Measurements from ENCODE around the gene RASD2. TPM values are rescaled to one million over a fixed set of nuclear protein-coding genes. Genes with fewer than 3 reads are reported as not detected.

RASD2 gene
- total and polyA plus RNA-seq, 5 donors from 2014 or later, result 0.06 to 1.0 TPM; not detected in 3

GRCh38 chr22:35575116-35575748 lies 34.6 kb downstream of the RASD2 start:
- Histone ChIP-seq H3K27ac (ENCODE audit: insufficient read depth, low read length, poor library complexity, severe bottlenecking) (no peak overlapping the region), H3K4me1 (ENCODE audit: control insufficient read depth, insufficient read depth, low read length, poor library complexity, severe bottlenecking) (no peaks in the 10 kb centered on the region), H3K9me3 (ENCODE audit: control insufficient read depth in 2 of 2, low read length in 2 of 2) (no peaks in the 10 kb centered on the region), H3K4me3 (ENCODE audit: low read depth, low read length) (no peak overlapping the region), H3K36me3 (ENCODE audit: control insufficient read depth, insufficient read depth, low read length) (no peaks in the 10 kb centered on the region), H3K27me3 (ENCODE audit: control insufficient read depth, insufficient read depth, low read length) (no peaks in the 10 kb centered on the region)
- H3K27ac Mint-ChIP-seq, result no peak overlapping the region
- H3K36me3 Mint-ChIP-seq, result no peaks in the 10 kb centered on the region
- ATAC-seq (ENCODE audit: low read depth in 2 of 2) (no peak), DNase-seq (no peak)
- H3K27me3 Mint-ChIP-seq, result peaks cover 5% of the 10 kb centered on the region
- H3K4me3 Mint-ChIP-seq, result no peak overlapping the region
- H3K9me3 Mint-ChIP-seq, result peaks cover 0 to 2% (median 0%) of the 10 kb centered on the region in 7 donors
- H3K4me1 Mint-ChIP-seq, result peaks cover 0 to 2% (median 0%) of the 10 kb centered on the region in 4 donors

- Mint-ChIP-seq H3K9me3 (peaks cover 0 to 2% (median 0%) of the 10 kb centered on the region in 7 donors), H3K36me3 (no peaks in the 10 kb centered on the region), H3K27ac (no peak overlapping the region), H3K27me3 (no peaks in the 10 kb centered on the region), H3K4me1 (peaks cover 0 to 2% (median 0%) of the 10 kb centered on the region in 4 donors), H3K4me3 (no peak overlapping the region)
- Histone ChIP-seq H3K27me3 (ENCODE audit: control insufficient read depth, insufficient read depth, low read length) (no peaks in the 10 kb centered on the region), H3K9me3 (ENCODE audit: control insufficient read depth in 2 of 2, low read length in 2 of 2) (no peaks in the 10 kb centered on the region), H3K4me1 (ENCODE audit: control insufficient read depth, insufficient read depth, low read length, poor library complexity, severe bottlenecking) (no peaks in the 10 kb centered on the region), H3K4me3 (ENCODE audit: low read depth, low read length) (no peak overlapping the region), H3K36me3 (ENCODE audit: control insufficient read depth, insufficient read depth, low read length) (no peaks in the 10 kb centered on the region), H3K27ac (ENCODE audit: insufficient read depth, low read length, poor library complexity, severe bottlenecking) (no peak overlapping the region)
- no peak for ATAC-seq (ENCODE audit: low read depth in 2 of 2)
- no peak for DNase-seq
These were observed 36.0 kb downstream of the RASD2 start for GRCh38 chr22:35576671-35577070.

GRCh38 chr22:35577799-35578659 lies 37.4 kb downstream of the RASD2 start:
- Histone ChIP-seq H3K36me3 (ENCODE audit: control insufficient read depth, insufficient read depth, low read length) (no peaks in the 10 kb centered on the region), H3K4me3 (ENCODE audit: low read depth, low read length) (no peak overlapping the region), H3K27ac (ENCODE audit: insufficient read depth, low read length, poor library complexity, severe bottlenecking) (no peak overlapping the region), H3K4me1 (ENCODE audit: control insufficient read depth, insufficient read depth, low read length, poor library complexity, severe bottlenecking) (no peaks in the 10 kb centered on the region), H3K27me3 (ENCODE audit: control insufficient read depth, insufficient read depth, low read length) (no peaks in the 10 kb centered on the region), H3K9me3 (ENCODE audit: control insufficient read depth in 2 of 2, low read length in 2 of 2) (no peaks in the 10 kb centered on the region)
- Mint-ChIP-seq H3K27ac (peak overlapping the region in 1 of 3 donors; percentile 8), H3K4me1 (peaks cover 0 to 3% (median 0%) of the 10 kb centered on the region in 4 donors), H3K4me3 (no peak overlapping the region), H3K36me3 (no peaks in the 10 kb centered on the region), H3K27me3 (no peaks in the 10 kb centered on the region), H3K9me3 (peaks cover 0 to 2% (median 0%) of the 10 kb centered on the region in 7 donors)
- DNase-seq (no peak), ATAC-seq (ENCODE audit: low read depth in 2 of 2) (no peak)

GRCh38 chr22:35578836-35579575 lies 38.4 kb downstream of the RASD2 start:
- Mint-ChIP-seq H3K9me3 (peaks cover 0 to 2% (median 0%) of the 10 kb centered on the region in 7 donors), H3K27ac (no peak overlapping the region), H3K4me3 (no peak overlapping the region), H3K27me3 (no peaks in the 10 kb centered on the region), H3K36me3 (no peaks in the 10 kb centered on the region), H3K4me1 (peaks cover 0 to 7% (median 0%) of the 10 kb centered on the region in 4 donors)
- Histone ChIP-seq H3K4me3 (ENCODE audit: low read depth, low read length) (no peak overlapping the region), H3K4me1 (ENCODE audit: control insufficient read depth, insufficient read depth, low read length, poor library complexity, severe bottlenecking) (no peaks in the 10 kb centered on the region), H3K27ac (ENCODE audit: insufficient read depth, low read length, poor library complexity, severe bottlenecking) (no peak overlapping the region), H3K9me3 (ENCODE audit: control insufficient read depth in 2 of 2, low read length in 2 of 2) (no peaks in the 10 kb centered on the region), H3K36me3 (ENCODE audit: control insufficient read depth, insufficient read depth, low read length) (no peaks in the 10 kb centered on the region), H3K27me3 (ENCODE audit: control insufficient read depth, insufficient read depth, low read length) (no peaks in the 10 kb centered on the region)
- no peak for DNase-seq
- no peak for ATAC-seq (ENCODE audit: low read depth in 2 of 2)

- H3K9me3 ChIP-seq (ENCODE audit: control insufficient read depth in 2 of 2, low read length in 2 of 2), result no peaks in the 10 kb centered on the region
- no peaks in the 10 kb centered on the region for H3K36me3 Mint-ChIP-seq
- H3K4me1 Mint-ChIP-seq, result peaks cover 0 to 7% (median 0%) of the 10 kb centered on the region in 4 donors
- no peak overlapping the region for H3K27ac ChIP-seq (ENCODE audit: insufficient read depth, low read length, poor library complexity, severe bottlenecking)
- no peaks in the 10 kb centered on the region for H3K27me3 ChIP-seq (ENCODE audit: control insufficient read depth, insufficient read depth, low read length)
- no peaks in the 10 kb centered on the region for H3K27me3 Mint-ChIP-seq
- H3K4me1 ChIP-seq (ENCODE audit: control insufficient read depth, insufficient read depth, low read length, poor library complexity, severe bottlenecking), result no peaks in the 10 kb centered on the region
- no peak overlapping the region for H3K27ac Mint-ChIP-seq
- DNase-seq, result no peak
- H3K9me3 Mint-ChIP-seq, result peaks cover 0 to 2% (median 0%) of the 10 kb centered on the region in 7 donors
- H3K4me3 Mint-ChIP-seq, result no peak overlapping the region
- H3K4me3 ChIP-seq (ENCODE audit: low read depth, low read length), result no peak overlapping the region
- H3K36me3 ChIP-seq (ENCODE audit: control insufficient read depth, insufficient read depth, low read length), result no peaks in the 10 kb centered on the region
- no peak for ATAC-seq (ENCODE audit: low read depth in 2 of 2)
These were observed 39.9 kb downstream of the RASD2 start for GRCh38 chr22:35580351-35581022.

GRCh38 chr22:35581023-35581413 lies 40.4 kb downstream of the RASD2 start:
- no peak overlapping the region for H3K27ac ChIP-seq (ENCODE audit: insufficient read depth, low read length, poor library complexity, severe bottlenecking)
- Mint-ChIP-seq H3K9me3 (peaks cover 0 to 2% (median 0%) of the 10 kb centered on the region in 7 donors), H3K27ac (no peak overlapping the region), H3K36me3 (no peaks in the 10 kb centered on the region), H3K27me3 (no peaks in the 10 kb centered on the region), H3K4me3 (no peak overlapping the region), H3K4me1 (peaks cover 0 to 7% (median 0%) of the 10 kb centered on the region in 4 donors)
- ATAC-seq (ENCODE audit: low read depth in 2 of 2) (no peak), DNase-seq (no peak)
- H3K4me1 ChIP-seq (ENCODE audit: control insufficient read depth, insufficient read depth, low read length, poor library complexity, severe bottlenecking), result no peaks in the 10 kb centered on the region
- H3K36me3 ChIP-seq (ENCODE audit: control insufficient read depth, insufficient read depth, low read length), result no peaks in the 10 kb centered on the region
- no peaks in the 10 kb centered on the region for H3K9me3 ChIP-seq (ENCODE audit: control insufficient read depth in 2 of 2, low read length in 2 of 2)
- H3K27me3 ChIP-seq (ENCODE audit: control insufficient read depth, insufficient read depth, low read length), result no peaks in the 10 kb centered on the region
- no peak overlapping the region for H3K4me3 ChIP-seq (ENCODE audit: low read depth, low read length)

- peaks cover 0 to 7% (median 0%) of the 10 kb centered on the region in 4 donors for H3K4me1 Mint-ChIP-seq
- H3K36me3 ChIP-seq (ENCODE audit: control insufficient read depth, insufficient read depth, low read length), result no peaks in the 10 kb centered on the region
- H3K36me3 Mint-ChIP-seq, result no peaks in the 10 kb centered on the region
- H3K4me3 ChIP-seq (ENCODE audit: low read depth, low read length), result no peak overlapping the region
- no peak overlapping the region for H3K27ac ChIP-seq (ENCODE audit: insufficient read depth, low read length, poor library complexity, severe bottlenecking)
- H3K9me3 ChIP-seq (ENCODE audit: control insufficient read depth in 2 of 2, low read length in 2 of 2), result no peaks in the 10 kb centered on the region
- no peaks in the 10 kb centered on the region for H3K4me1 ChIP-seq (ENCODE audit: control insufficient read depth, insufficient read depth, low read length, poor library complexity, severe bottlenecking)
- peak overlapping the region in 1 of 3 donors; percentile 60 for H3K27ac Mint-ChIP-seq
- no peak overlapping the region for H3K4me3 Mint-ChIP-seq
- no peaks in the 10 kb centered on the region for H3K27me3 Mint-ChIP-seq
- no peak for DNase-seq
- no peak for ATAC-seq (ENCODE audit: low read depth in 2 of 2)
- H3K27me3 ChIP-seq (ENCODE audit: control insufficient read depth, insufficient read depth, low read length), result no peaks in the 10 kb centered on the region
- H3K9me3 Mint-ChIP-seq, result no peaks in the 10 kb centered on the region
These were observed 41.7 kb downstream of the RASD2 start for GRCh38 chr22:35582218-35582860.

All from CD4-positive, CD25-positive, alpha-beta regulatory T cell (primary cell).